Ovary (tissue), 3 donors: ENCODE data around the gene PRKG1.

ENCODE experiments used
- EP300 ChIP-seq: sonication (generic); formaldehyde crosslinking; IDR thresholded peaks from one replicate; pipeline ENCODE4 v1.6.1; 2017; ENCODE audit warnings: antibody characterized with exemption
- POLR2A ChIP-seq: fragments of 450-650 bp; IDR thresholded peaks from one replicate; pipeline ENCODE4 v1.6.1; 2017; ENCODE audit warnings: antibody characterized with exemption, mild to moderate bottlenecking, moderate library complexity
- TF ChIP-seq, protein P1 (sequence below), 3 donors: fragments of 450-650 bp in 2 of 3; fragments of 200-600 bp in 1 of 3; IDR thresholded peaks; one replicate each; pipeline versions ENCODE4 v1.5.1 to v1.8.0; 2016 to 2022; ENCODE audit warnings: antibody characterized with exemption in 3 of 3, mild to moderate bottlenecking in 1 of 3
- donor health status: DM: no; HTN: no; CAD: no.

- TF ChIP-seq, protein P1, sequence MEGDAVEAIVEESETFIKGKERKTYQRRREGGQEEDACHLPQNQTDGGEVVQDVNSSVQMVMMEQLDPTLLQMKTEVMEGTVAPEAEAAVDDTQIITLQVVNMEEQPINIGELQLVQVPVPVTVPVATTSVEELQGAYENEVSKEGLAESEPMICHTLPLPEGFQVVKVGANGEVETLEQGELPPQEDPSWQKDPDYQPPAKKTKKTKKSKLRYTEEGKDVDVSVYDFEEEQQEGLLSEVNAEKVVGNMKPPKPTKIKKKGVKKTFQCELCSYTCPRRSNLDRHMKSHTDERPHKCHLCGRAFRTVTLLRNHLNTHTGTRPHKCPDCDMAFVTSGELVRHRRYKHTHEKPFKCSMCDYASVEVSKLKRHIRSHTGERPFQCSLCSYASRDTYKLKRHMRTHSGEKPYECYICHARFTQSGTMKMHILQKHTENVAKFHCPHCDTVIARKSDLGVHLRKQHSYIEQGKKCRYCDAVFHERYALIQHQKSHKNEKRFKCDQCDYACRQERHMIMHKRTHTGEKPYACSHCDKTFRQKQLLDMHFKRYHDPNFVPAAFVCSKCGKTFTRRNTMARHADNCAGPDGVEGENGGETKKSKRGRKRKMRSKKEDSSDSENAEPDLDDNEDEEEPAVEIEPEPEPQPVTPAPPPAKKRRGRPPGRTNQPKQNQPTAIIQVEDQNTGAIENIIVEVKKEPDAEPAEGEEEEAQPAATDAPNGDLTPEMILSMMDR (IDR thresholded peaks at IDR 0.05), result no peak
- no peak for TF ChIP-seq POLR2A
- TF ChIP-seq EP300, result no peak
These were observed 112.1 kb downstream of the PRKG1 start for GRCh38 chr10:51186361-51186760.
